Sigmoid colon (tissue), 3 donors: ENCODE data around the gene RPS15.

Source experiments
- CTCF ChIP-seq, 4 experiments: fragments of 450-650 bp in 3 of 4; fragments of 200-600 bp in 1 of 4; IDR thresholded peaks; one replicate each; pipeline ENCODE4 v1.5.1; 2016 to 2019; ENCODE audit warnings: antibody characterized with exemption in 4 of 4, mild to moderate bottlenecking in 3 of 4, moderate library complexity in 2 of 4
- POLR2A ChIP-seq, 2 donors: fragments of 450-650 bp; IDR thresholded peaks; one replicate each; pipeline ENCODE4 v1.6.1; 2016; ENCODE audit warnings: antibody characterized with exemption in 2 of 2, mild to moderate bottlenecking in 2 of 2, moderate library complexity in 2 of 2

- TF ChIP-seq CTCF (IDR thresholded peaks at IDR 0.05) (no peak), POLR2A (IDR thresholded peaks at IDR 0.05) (no peak)
Observed at GRCh38 chr19:1447504-1447903, 9.3 kb downstream of the RPS15 start.
